Measurements from ENCODE around the gene TMEM164.

DNA sequence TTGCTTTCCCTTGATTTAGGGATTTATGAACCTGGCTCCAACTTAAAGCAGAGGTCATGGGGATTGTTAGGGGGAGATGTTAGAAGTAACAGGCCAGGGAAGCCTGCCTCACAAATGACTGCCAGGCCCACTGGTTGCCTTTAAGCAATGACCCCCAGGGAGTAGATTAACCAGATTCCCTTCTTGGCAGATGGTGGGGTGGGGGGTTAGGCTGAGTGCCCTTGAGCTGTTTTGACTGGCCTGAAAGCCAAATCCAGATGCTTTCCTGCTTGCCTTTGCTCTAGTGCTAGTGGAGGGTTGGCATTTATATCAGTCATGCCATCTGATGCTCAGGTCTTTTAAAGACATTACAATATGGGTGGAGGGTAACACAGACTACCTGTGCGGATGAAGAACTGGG, 128.1 kb downstream of the TMEM164 start:
- TF ChIP-seq CTCF (IDR thresholded peaks at IDR 0.05) (no peak), EP300 (IDR thresholded peaks at IDR 0.05) (no peak)
